RWPE2 (cell line): Measurements from ENCODE around the gene TMEM39B.
"Not testable (repeated sequence)": the region's sequence is repeated elsewhere in the genome, so short reads cannot be mapped to it uniquely, and the experiment has no call there.

ENCODE experiments used
- ATAC-seq: fragments of 200-7000 bp; cut with Tn5 transposase; 3 replicates; pipeline ENCODE4 v1.9.1; 2021; ENCODE audit warnings: low read depth
- DNase-seq: peaks from one replicate; pipeline ENCODE4 v3.0.0-alpha.2; 2020; ENCODE audit warnings: low spot score
- H3K27ac ChIP-seq: fragments of 450-650 bp; 2 replicates; pipeline ENCODE4 v1.5.1; 2017; ENCODE audit warnings: mild to moderate bottlenecking; ENCODE audit not compliant: poor library complexity, severe bottlenecking
- H3K27me3 ChIP-seq: fragments of 250-450 bp; sonication (Bioruptor Pico); 2 replicates; pipeline ENCODE4 v1.5.1; 2021; ENCODE audit warnings: mild to moderate bottlenecking, moderate library complexity; ENCODE audit not compliant: insufficient read depth, poor library complexity, severe bottlenecking
- H3K36me3 ChIP-seq: fragments of 250-450 bp; sonication (Bioruptor Pico); 2 replicates; pipeline ENCODE4 v1.5.1; 2020; ENCODE audit warnings: low read depth, mild to moderate bottlenecking, moderate library complexity
- H3K4me1 ChIP-seq: fragments of 250-450 bp; sonication (Bioruptor Pico); 2 replicates; pipeline ENCODE4 v1.5.1; 2021; ENCODE audit warnings: mild to moderate bottlenecking, moderate library complexity; ENCODE audit not compliant: insufficient read depth, poor library complexity, severe bottlenecking
- H3K4me3 ChIP-seq: fragments of 250-450 bp; sonication (Bioruptor Pico); 2 replicates; pipeline ENCODE4 v1.5.1; 2021; ENCODE audit warnings: mild to moderate bottlenecking, moderate library complexity; ENCODE audit not compliant: severe bottlenecking
- H3K9me3 ChIP-seq: fragments of 250-450 bp; sonication (Bioruptor Pico); 2 replicates; pipeline ENCODE4 v1.5.1; 2021; ENCODE audit warnings: mild to moderate bottlenecking, moderate library complexity; ENCODE audit not compliant: severe bottlenecking
- TF ChIP-seq, protein P1 (sequence below): fragments of 450-650 bp; IDR thresholded peaks from one replicate; pipeline ENCODE4 v1.5.1; 2017; ENCODE audit warnings: mild to moderate bottlenecking, moderate library complexity; ENCODE audit not compliant: poor library complexity, severe bottlenecking

The TMEM39B gene

DNA sequence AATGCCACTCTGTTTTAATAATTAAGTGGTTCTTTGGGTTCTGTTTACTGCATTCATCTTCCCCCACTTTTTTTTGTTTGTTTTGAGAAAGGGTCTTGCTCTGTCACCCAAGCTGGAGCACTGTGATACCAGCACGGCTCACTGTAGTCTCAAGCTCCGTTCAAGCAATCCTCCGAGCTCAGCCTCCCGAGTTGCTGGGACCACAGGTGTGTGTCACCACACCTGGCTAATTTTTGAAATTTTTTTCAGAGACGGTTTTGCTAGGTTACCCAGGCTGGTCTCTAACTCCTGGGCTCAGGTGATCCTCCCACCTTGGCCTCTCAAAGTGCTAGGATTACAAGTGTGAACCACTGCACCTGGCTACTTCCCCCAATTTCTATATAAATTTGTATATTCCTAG, 64.4 kb downstream of the TMEM39B start:
- Histone ChIP-seq H3K27ac (no peak overlapping the region), H3K4me1 (peaks cover 23% of the 10 kb centered on the region), H3K4me3 (no peak overlapping the region), H3K27me3 (no peaks in the 10 kb centered on the region), H3K9me3 (no peaks in the 10 kb centered on the region), H3K36me3 (peaks cover 3% of the 10 kb centered on the region; the same call in 1 of the 2 replicates)
- TF ChIP-seq, protein P1, sequence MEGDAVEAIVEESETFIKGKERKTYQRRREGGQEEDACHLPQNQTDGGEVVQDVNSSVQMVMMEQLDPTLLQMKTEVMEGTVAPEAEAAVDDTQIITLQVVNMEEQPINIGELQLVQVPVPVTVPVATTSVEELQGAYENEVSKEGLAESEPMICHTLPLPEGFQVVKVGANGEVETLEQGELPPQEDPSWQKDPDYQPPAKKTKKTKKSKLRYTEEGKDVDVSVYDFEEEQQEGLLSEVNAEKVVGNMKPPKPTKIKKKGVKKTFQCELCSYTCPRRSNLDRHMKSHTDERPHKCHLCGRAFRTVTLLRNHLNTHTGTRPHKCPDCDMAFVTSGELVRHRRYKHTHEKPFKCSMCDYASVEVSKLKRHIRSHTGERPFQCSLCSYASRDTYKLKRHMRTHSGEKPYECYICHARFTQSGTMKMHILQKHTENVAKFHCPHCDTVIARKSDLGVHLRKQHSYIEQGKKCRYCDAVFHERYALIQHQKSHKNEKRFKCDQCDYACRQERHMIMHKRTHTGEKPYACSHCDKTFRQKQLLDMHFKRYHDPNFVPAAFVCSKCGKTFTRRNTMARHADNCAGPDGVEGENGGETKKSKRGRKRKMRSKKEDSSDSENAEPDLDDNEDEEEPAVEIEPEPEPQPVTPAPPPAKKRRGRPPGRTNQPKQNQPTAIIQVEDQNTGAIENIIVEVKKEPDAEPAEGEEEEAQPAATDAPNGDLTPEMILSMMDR, result no peak
- ATAC-seq, result no peak
- DNase-seq, result no peak

DNA sequence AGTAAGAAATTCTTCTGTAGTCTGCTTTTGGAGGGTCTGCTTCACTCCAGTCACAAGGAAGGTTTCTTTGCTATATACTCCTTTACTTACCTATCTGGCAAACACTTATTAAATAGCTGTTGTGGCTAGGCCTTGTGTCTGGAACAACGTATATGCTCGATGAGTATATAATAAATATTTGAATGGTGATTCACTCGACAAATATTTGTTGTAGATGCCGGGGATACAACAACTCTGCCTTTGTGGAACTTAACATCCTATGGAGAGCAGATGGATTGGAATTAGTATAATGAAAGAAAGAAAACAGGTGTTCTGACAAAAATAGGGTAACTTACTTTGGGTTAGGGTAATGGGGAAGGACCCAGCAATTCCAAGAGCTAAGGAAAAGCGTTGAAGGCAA, 66.2 kb downstream of the TMEM39B start:
- DNase-seq, result no peak
- Histone ChIP-seq H3K4me1 (peaks cover 21% of the 10 kb centered on the region), H3K36me3 (no peaks in the 10 kb centered on the region), H3K27ac (peak overlapping the region; percentile 63), H3K27me3 (no peaks in the 10 kb centered on the region), H3K4me3 (no peak overlapping the region), H3K9me3 (no peaks in the 10 kb centered on the region)
- ATAC-seq, result peak; percentile 90
- TF ChIP-seq, protein P1, result no peak

DNA sequence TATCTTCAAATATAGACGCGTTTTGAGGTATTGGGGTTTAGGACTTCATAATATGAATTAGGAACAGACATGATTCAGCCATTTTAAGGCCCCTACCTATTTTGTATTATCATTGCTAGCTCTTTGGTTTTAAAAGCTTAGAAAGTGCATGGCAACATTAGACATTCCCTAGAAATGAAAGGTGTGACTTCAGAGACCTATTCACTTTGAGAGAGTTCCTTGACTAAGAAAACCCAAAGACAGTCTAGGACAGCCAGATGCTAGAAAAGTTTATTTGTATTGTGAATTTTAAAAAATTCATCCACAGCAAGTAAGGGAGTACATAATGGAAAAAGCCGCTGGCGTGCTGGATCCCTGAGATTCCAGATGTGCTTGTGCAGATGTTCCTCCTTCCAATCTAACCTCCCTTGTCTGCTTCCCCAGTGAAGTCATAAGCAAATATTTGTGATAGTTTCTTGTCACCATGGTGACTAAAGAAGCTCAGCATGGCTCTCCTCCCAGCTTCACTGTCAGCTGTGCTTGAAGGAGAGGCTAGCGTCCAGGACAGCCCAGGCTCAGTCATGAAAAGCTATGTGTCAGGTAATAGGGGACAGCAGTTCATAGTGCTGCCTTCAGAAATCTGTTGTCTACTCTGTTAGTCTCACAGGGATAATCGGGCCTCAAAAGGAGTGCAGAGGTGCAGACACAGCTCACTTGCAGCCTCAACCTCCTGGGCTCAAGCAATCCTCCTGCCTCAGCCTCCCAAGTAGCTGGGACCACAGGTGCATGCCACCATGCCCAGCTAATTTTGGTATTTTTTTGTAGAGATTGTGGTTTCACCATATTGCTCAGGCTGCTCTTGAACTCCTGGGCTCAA, 69.9 kb downstream of the TMEM39B start:
- TF ChIP-seq, protein P1, result no peak

DNA sequence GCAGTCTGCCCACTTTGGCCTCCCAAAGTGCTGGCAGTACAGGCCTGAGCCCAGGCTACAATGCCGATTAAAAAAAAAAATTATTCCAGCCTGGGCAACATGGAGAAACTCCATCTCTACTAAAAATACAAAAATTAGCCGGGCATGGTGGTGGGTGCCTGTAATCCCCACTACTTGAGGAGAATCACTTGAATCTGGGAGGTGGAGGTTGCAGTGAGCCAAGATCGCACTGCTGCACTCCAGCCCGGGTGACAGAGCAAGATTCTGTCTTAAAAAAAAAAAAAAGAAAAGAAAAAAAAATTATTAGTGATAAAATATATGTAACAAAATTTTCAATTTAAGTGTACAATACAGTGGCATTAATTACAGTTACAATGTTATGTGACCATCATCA, 70.6 kb downstream of the TMEM39B start:
- peaks cover 24% of the 10 kb centered on the region for H3K4me1 ChIP-seq
- not testable (repeated sequence) for H3K9me3 ChIP-seq, ATAC-seq, H3K27ac ChIP-seq, H3K4me3 ChIP-seq, H3K36me3 ChIP-seq, H3K27me3 ChIP-seq, DNase-seq

More for the DNA sequence above, 69.9 kb downstream of the TMEM39B start:
- DNase-seq (no peak), ATAC-seq (peak; percentile 41; the same call in 2 of the 3 replicates)
- Histone ChIP-seq H3K9me3 (peaks cover under 1% of the 10 kb centered on the region), H3K4me1 (peaks cover 24% of the 10 kb centered on the region), H3K27ac (peak overlapping the region; percentile 6), H3K4me3 (no peak overlapping the region), H3K27me3 (no peaks in the 10 kb centered on the region), H3K36me3 (no peaks in the 10 kb centered on the region)

DNA sequence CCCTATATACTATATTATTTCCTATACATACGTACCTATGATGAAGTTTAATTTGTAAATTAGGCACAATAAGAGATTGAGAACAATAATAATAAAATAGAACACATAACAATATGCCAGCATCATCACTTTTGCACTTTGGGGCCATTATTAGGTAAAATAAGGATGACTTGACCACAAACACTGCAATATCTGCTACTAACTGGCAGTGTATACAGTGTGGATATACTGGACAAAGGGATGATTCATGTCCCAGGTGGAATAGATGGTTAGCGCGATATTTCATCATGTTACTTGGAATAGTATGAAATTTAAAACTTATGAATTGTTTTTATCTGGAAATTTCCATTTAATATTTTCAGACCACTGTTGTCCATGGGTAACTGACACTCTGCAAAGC, 71.3 kb downstream of the TMEM39B start:
- H3K36me3 ChIP-seq, result 0 out of 2 replicates have a peak, but pooled peaks cover 4% of the 10 kb centered on the region
- no peaks in the 10 kb centered on the region for H3K27me3 ChIP-seq
- peaks cover 18% of the 10 kb centered on the region for H3K4me1 ChIP-seq
- H3K4me3 ChIP-seq, result no peak overlapping the region
- peaks cover 4% of the 10 kb centered on the region for H3K9me3 ChIP-seq
- H3K27ac ChIP-seq, result no peak overlapping the region
- DNase-seq, result no peak
- ATAC-seq, result peak; percentile 67; the same call in 2 of the 3 replicates
- TF ChIP-seq, protein P1, result no peak

DNA sequence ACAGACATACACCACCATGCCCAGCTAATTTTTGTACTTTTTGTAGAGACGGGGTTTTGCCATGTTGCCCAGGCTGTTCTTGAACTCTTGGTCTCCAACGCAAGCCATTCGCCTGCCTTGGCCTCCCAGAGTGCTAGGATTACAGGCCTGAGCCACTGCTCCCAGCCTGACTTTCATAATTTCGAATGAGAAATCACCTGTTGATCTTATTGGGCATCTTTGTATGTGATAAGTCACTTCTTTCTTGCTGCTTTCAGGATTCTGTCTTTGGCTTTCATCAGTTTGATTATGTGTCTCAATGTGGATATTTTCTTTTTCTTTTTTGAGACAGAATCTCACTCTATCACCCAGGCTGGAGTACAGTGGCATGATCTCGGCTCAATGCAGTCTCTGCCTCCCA, 75.1 kb downstream of the TMEM39B start:
- H3K36me3 ChIP-seq, H3K4me1 ChIP-seq, H3K27ac ChIP-seq, H3K9me3 ChIP-seq, H3K27me3 ChIP-seq, H3K4me3 ChIP-seq, ATAC-seq, DNase-seq: not testable (repeated sequence)
